HG02870 (cell line): ENCODE data around the gene GFY.

Source experiments
- ATAC-seq: cut with Tn5 transposase; IDR thresholded peaks from one replicate; pipeline ENCODE4 v1.9.1; 2021; ENCODE audit warnings: mild to moderate bottlenecking, moderate library complexity; ENCODE audit not compliant: unreplicated experiment

The GFY gene

GRCh38 chr19:49408816-49409440, 16.3 kb upstream of the GFY start:
- ATAC-seq = no peak

GRCh38 chr19:49409441-49410029, 15.7 kb upstream of the GFY start:
- no peak for ATAC-seq

- no peak for ATAC-seq
Measured at GRCh38 chr19:49411681-49412326, 13.4 kb upstream of the GFY start.

GRCh38 chr19:49413348-49413747, 11.8 kb upstream of the GFY start:
- no peak for ATAC-seq

- no peak for ATAC-seq
Measured at GRCh38 chr19:49414256-49414655, 10.9 kb upstream of the GFY start.

GRCh38 chr19:49415102-49415809, 9.9 kb upstream of the GFY start:
- no peak for ATAC-seq

GRCh38 chr19:49415810-49416200, 9.4 kb upstream of the GFY start:
- no peak for ATAC-seq

- no peak for ATAC-seq
Measured at GRCh38 chr19:49417088-49417487, 8.1 kb upstream of the GFY start.

- ATAC-seq = no peak
Measured at GRCh38 chr19:49418511-49418910, 6.7 kb upstream of the GFY start.

GRCh38 chr19:49419173-49419572, 6.0 kb upstream of the GFY start:
- no peak for ATAC-seq

GRCh38 chr19:49420227-49420626, 5.0 kb upstream of the GFY start:
- ATAC-seq = no peak

GRCh38 chr19:49421039-49421877, 3.9 kb upstream of the GFY start:
- ATAC-seq = no peak

GRCh38 chr19:49421878-49422202, 3.3 kb upstream of the GFY start:
- no peak for ATAC-seq

- no peak for ATAC-seq
Measured at GRCh38 chr19:49422407-49423070, 2.6 kb upstream of the GFY start.

- ATAC-seq = no peak
Measured at GRCh38 chr19:49423071-49423984, 1.9 kb upstream of the GFY start, which contains the start of gene PTH2. Gene PTH2, minus strand, starts transcription at chr19:49423441. Its CDS starts 102 bp downstream, at chr19:49423339.

- no peak for ATAC-seq
Measured at GRCh38 chr19:49423985-49424303, 1.2 kb upstream of the GFY start.

GRCh38 chr19:49425922-49426592, 869 bp downstream of the GFY start:
- no peak for ATAC-seq

- ATAC-seq = no peak
Measured at GRCh38 chr19:49427339-49427738, 2.2 kb downstream of the GFY start.
